Spleen (tissue), 7 donors: ENCODE measurements around the gene FSTL3.

Experiments used
- POLR2A ChIP-seq, 3 donors: fragments of 450-650 bp; IDR thresholded peaks; one replicate each; pipeline ENCODE4 v1.5.1; 2017; ENCODE audit warnings: antibody characterized with exemption in 3 of 3, mild to moderate bottlenecking in 1 of 3
- TF ChIP-seq, protein P1 (sequence below), 11 experiments: fragments of 200-600 bp in 7 of 11; fragments of 450-650 bp in 4 of 11; sonication (generic) in 4 of 11; IDR thresholded peaks in 8 of 11; conservative IDR thresholded peaks in 3 of 11; 1 replicate in 7 of 11; 2 replicates in 4 of 11; pipeline versions ENCODE4 v1.4.0 to v1.8.0; 2016 to 2021; ENCODE audit warnings: antibody characterized with exemption in 11 of 11, inconsistent platforms in 4 of 11, mild to moderate bottlenecking in 1 of 11
- donor health status: DM: no; HTN: no; CAD: no; lungs with moderate emphysema.
- donor health status: DM: no; HTN: no; CAD: no.
- donor health status: DM: no; HTN: no; CAD: no.

GRCh38 chr19:661427-662196 is 14.6 kb upstream of the FSTL3 start:
- TF ChIP-seq, protein P1, sequence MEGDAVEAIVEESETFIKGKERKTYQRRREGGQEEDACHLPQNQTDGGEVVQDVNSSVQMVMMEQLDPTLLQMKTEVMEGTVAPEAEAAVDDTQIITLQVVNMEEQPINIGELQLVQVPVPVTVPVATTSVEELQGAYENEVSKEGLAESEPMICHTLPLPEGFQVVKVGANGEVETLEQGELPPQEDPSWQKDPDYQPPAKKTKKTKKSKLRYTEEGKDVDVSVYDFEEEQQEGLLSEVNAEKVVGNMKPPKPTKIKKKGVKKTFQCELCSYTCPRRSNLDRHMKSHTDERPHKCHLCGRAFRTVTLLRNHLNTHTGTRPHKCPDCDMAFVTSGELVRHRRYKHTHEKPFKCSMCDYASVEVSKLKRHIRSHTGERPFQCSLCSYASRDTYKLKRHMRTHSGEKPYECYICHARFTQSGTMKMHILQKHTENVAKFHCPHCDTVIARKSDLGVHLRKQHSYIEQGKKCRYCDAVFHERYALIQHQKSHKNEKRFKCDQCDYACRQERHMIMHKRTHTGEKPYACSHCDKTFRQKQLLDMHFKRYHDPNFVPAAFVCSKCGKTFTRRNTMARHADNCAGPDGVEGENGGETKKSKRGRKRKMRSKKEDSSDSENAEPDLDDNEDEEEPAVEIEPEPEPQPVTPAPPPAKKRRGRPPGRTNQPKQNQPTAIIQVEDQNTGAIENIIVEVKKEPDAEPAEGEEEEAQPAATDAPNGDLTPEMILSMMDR (IDR thresholded peaks at IDR 0.05 in 8 of 11, conservative IDR thresholded peaks at IDR 0.05 in 3 of 11): peak in 2 of 11 experiments; percentile 6 to 17
- no peak for TF ChIP-seq POLR2A (IDR thresholded peaks at IDR 0.05)
